Measurements from ENCODE around the gene NTM.
A peak's percentile ranks its signal among the peaks of the same experiment; 100 is the strongest.

The NTM gene

GRCh38 chr11:131468565-131468964, 98.2 kb downstream of the NTM start:
- TF ChIP-seq, protein P1, sequence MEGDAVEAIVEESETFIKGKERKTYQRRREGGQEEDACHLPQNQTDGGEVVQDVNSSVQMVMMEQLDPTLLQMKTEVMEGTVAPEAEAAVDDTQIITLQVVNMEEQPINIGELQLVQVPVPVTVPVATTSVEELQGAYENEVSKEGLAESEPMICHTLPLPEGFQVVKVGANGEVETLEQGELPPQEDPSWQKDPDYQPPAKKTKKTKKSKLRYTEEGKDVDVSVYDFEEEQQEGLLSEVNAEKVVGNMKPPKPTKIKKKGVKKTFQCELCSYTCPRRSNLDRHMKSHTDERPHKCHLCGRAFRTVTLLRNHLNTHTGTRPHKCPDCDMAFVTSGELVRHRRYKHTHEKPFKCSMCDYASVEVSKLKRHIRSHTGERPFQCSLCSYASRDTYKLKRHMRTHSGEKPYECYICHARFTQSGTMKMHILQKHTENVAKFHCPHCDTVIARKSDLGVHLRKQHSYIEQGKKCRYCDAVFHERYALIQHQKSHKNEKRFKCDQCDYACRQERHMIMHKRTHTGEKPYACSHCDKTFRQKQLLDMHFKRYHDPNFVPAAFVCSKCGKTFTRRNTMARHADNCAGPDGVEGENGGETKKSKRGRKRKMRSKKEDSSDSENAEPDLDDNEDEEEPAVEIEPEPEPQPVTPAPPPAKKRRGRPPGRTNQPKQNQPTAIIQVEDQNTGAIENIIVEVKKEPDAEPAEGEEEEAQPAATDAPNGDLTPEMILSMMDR (IDR thresholded peaks at IDR 0.05; ENCODE audit: low read depth, low read length): no peak
- no peaks in the 10 kb centered on the region for H3K27me3 ChIP-seq (ENCODE audit: insufficient read depth, low read depth, severe bottlenecking)
- H3K9me3 ChIP-seq (ENCODE audit: severe bottlenecking): no peaks in the 10 kb centered on the region
- no peaks in the 10 kb centered on the region for H3K36me3 ChIP-seq
- no peak for DNase-seq
- no peak overlapping the region for H3K27ac ChIP-seq
- no peak overlapping the region for H3K4me3 ChIP-seq (ENCODE audit: low read depth, low read length)

DNA sequence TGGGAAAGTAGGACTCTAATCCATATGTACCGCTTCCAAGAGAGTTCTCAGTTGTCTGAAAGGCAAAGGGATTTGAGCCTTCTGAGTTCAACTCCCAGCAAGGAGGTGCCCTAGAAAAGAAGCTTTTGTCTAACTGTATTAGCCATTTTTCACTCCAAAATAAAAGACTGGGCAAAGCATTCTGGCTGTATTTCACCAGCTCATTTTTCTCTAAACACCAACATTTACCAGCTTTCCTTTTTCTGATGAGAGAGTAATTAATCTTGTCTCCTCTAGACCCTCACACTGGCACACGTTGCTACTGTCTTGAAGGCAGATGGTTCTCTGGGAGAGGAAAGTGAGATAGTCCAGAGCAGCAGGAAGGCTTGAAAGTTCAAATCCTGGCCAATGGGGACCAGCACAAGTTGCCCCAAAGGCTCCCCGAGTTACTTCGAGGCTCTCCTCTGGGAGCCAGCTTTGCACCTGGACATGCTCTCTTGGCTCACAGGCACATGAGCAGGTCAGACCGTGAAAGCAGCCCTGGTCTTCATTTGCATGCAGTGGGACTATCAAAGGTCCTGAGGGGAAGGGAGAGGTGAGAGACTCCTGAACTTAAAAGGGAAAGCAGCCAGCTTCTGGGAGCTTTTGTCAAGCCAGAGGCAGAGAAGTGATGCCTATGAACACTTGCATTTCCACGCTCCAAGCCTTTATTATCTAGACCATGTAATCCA, 100.0 kb downstream of the NTM start:
- Histone ChIP-seq H3K36me3 (no peaks in the 10 kb centered on the region), H3K9me3 (ENCODE audit: severe bottlenecking) (no peaks in the 10 kb centered on the region), H3K4me3 (ENCODE audit: low read depth, low read length) (no peak overlapping the region), H3K27ac (no peak overlapping the region), H3K27me3 (ENCODE audit: insufficient read depth, low read depth, severe bottlenecking) (no peaks in the 10 kb centered on the region)
- TF ChIP-seq, protein P1 (IDR thresholded peaks at IDR 0.05; ENCODE audit: low read depth, low read length): no peak
- no peak for DNase-seq

GRCh38 chr11:131471976-131472375, 101.6 kb downstream of the NTM start:
- TF ChIP-seq, protein P1 (IDR thresholded peaks at IDR 0.05; ENCODE audit: low read depth, low read length): no peak
- no peak for DNase-seq
- H3K9me3 ChIP-seq (ENCODE audit: severe bottlenecking): no peaks in the 10 kb centered on the region
- peak overlapping the region; percentile 18 for H3K27ac ChIP-seq
- H3K27me3 ChIP-seq (ENCODE audit: insufficient read depth, low read depth, severe bottlenecking): no peaks in the 10 kb centered on the region
- H3K36me3 ChIP-seq: no peaks in the 10 kb centered on the region
- no peak overlapping the region for H3K4me3 ChIP-seq (ENCODE audit: low read depth, low read length)

DNA sequence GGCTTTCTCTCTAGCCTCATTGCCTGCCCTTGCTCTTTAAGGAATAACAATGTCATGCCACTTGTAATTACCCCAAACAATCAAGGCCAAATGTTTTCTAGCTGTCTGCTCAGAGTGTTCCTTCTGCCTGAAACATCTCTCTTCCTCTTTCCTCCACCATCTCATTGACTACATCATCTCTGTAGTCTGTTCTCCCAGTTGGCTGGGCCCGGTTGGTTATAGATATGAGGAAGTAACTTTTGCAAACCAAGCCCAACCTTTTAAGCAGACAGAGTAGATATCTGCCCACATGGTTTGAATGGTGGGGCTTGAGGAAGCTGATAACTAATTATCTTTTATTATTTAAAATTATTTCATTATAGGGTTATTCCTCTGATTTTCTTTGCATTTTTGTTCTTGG, 104.5 kb downstream of the NTM start:
- no peaks in the 10 kb centered on the region for H3K9me3 ChIP-seq (ENCODE audit: severe bottlenecking)
- no peak overlapping the region for H3K4me3 ChIP-seq (ENCODE audit: low read depth, low read length)
- TF ChIP-seq, protein P1 (IDR thresholded peaks at IDR 0.05; ENCODE audit: low read depth, low read length): no peak
- no peaks in the 10 kb centered on the region for H3K27me3 ChIP-seq (ENCODE audit: insufficient read depth, low read depth, severe bottlenecking)
- peak overlapping the region; percentile 86 for H3K27ac ChIP-seq
- DNase-seq: no peak
- no peaks in the 10 kb centered on the region for H3K36me3 ChIP-seq

- Histone ChIP-seq H3K36me3 (no peaks in the 10 kb centered on the region), H3K9me3 (ENCODE audit: severe bottlenecking) (no peaks in the 10 kb centered on the region), H3K27me3 (ENCODE audit: insufficient read depth, low read depth, severe bottlenecking) (no peaks in the 10 kb centered on the region), H3K27ac (peak overlapping the region; percentile 86), H3K4me3 (ENCODE audit: low read depth, low read length) (no peak overlapping the region)
- TF ChIP-seq, protein P1 (IDR thresholded peaks at IDR 0.05; ENCODE audit: low read depth, low read length): no peak
- peak; percentile 90 for DNase-seq
Measured at GRCh38 chr11:131476266-131476665, 105.9 kb downstream of the NTM start.

GRCh38 chr11:131478341-131478740, 107.9 kb downstream of the NTM start:
- Histone ChIP-seq H3K9me3 (ENCODE audit: severe bottlenecking) (no peaks in the 10 kb centered on the region), H3K36me3 (no peaks in the 10 kb centered on the region), H3K27ac (no peak overlapping the region), H3K4me3 (ENCODE audit: low read depth, low read length) (no peak overlapping the region), H3K27me3 (ENCODE audit: insufficient read depth, low read depth, severe bottlenecking) (no peaks in the 10 kb centered on the region)
- TF ChIP-seq, protein P1 (IDR thresholded peaks at IDR 0.05; ENCODE audit: low read depth, low read length): no peak
- DNase-seq: no peak

Measured in WERI-Rb-1 (cell line).